ENCODE measurements around the gene AGO1. TPM values are rescaled to one million over a fixed set of nuclear protein-coding genes. Genes with fewer than 3 reads are reported as not detected.
"Not testable (repeated sequence)": the region's sequence is repeated elsewhere in the genome, so short reads cannot be mapped to it uniquely, and the experiment has no call there.

AGO1 gene
- total RNA-seq, 1 donor from 2014 or later, result 17.9 TPM

- not testable (repeated sequence) for DNase-seq (ENCODE audit: low read depth)
These were observed 13.6 kb upstream of the AGO1 start for GRCh38 chr1:35869245-35869950.

DNA sequence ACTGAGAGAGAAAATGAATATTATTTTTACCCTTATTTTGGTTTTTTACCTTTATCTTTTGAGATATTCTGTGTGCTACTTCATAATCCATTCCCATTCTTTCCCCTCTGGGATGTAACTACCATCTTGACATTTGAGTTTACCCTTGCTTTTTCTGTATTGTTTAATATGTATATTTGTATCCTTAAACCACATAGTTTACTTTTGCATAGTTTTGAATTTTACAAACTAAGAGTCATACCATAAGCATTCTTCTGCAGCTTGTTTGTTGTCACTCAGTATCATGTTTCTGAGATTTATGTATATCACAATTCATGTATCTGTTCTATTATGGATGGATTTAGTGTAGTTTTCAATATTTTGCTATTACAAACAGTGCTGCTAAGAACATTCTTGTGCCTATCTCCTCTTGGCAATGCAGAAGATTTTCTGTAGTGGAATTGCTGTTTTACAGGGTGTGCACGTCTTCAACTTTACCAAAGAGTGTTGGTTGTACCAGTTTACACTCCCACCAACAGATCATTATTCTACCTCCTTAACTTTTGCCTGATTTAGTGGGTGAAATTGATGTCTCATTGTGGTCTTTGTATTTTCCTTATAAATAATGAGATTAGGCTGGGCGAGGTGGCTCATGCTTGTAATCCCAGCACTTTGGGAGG, 12.2 kb upstream of the AGO1 start:
- DNase-seq (ENCODE audit: low read depth), result no peak

GRCh38 chr1:35873243-35873750, 9.7 kb upstream of the AGO1 start:
- DNase-seq (ENCODE audit: low read depth), result no peak

GRCh38 chr1:35874115-35874514, 8.9 kb upstream of the AGO1 start:
- DNase-seq (ENCODE audit: low read depth), result not testable (repeated sequence)

- DNase-seq (ENCODE audit: low read depth), result peak; percentile 25
These were observed 6.0 kb upstream of the AGO1 start for GRCh38 chr1:35876988-35877387.

DNA sequence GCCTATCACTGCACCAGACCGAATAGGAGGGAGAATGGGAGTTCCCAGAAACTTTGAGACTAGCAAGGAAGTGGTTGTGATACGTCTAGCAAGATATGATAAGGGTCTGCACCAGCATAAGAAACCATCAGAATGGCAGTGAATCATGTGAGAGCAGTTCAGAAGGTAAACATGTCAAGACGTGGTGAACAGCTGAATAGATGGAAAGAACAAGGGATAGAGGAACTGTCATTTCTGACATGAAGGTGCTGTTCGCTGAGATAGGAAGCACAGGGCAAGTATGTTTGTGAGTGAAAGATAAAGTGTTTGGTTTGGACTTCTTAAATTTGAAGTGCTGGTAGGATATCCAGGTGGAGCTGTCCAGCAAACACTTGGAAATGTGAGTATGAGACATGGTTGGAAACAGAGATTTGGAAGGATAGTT, 1.1 kb upstream of the AGO1 start:
- no peak for DNase-seq (ENCODE audit: low read depth)

DNA sequence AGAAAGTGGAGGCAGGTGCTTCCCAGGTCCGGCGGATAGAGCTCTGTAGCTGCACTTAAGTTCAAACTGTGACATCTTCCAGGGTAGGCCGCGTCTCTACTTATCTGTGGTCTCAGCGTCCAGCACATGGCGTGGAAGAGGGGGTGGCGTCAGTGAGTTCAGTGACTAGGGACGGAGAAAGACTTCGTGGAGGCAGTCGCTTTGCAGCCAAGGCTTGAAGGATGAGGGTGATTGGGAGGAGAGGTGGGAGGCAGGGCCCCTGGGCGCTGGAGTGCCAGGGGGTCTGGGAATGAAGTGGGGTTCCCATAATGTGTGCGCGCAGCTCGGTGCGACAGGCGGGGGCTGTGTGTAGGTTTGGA, 444 bp upstream of the AGO1 start:
- DNase-seq (ENCODE audit: low read depth), result no peak

DNA sequence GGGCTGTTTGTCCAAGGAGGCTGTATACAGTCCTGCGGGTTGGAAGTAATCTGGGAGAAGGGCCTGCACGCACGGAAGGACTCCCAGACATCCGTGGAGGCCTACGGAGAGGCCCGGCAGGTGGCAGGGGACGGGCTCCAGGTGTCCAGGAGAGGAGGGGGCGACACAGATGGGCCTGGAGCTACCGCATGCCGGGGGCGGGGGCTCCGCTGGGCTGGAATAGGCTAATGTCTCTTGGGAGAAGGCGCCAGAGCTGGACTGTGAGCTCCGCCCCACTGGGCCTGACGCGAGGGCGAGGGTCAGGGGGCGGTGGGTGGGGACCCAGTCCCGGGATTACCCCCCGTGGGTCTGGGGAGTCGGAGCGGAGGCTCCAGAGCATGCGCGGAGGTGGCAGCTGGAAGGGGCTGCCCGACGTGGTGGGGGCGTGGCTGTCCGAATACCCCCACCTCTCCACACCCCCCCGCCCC, 659 bp downstream of the AGO1 start:
- DNase-seq (ENCODE audit: low read depth), result no peak

DNA sequence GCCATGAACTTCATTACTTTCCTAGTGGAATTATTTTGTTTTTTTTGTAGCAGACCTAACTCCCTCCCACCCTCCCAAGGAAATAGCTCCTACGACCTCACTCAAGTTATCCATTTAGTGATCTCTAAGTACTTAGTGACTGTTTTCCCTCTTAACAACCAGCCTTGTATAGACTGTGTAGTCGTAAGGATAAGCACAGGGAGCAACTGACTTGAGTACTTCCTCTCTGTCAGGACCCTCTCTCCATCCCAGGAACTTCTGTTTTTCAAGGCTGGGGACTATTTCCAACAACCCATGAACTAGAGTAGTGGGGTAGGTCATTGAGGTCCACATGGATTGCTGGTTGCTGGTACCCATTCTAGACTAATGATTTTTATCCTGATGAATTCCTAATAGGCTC, 1.9 kb downstream of the AGO1 start:
- DNase-seq (ENCODE audit: low read depth), result no peak

DNA sequence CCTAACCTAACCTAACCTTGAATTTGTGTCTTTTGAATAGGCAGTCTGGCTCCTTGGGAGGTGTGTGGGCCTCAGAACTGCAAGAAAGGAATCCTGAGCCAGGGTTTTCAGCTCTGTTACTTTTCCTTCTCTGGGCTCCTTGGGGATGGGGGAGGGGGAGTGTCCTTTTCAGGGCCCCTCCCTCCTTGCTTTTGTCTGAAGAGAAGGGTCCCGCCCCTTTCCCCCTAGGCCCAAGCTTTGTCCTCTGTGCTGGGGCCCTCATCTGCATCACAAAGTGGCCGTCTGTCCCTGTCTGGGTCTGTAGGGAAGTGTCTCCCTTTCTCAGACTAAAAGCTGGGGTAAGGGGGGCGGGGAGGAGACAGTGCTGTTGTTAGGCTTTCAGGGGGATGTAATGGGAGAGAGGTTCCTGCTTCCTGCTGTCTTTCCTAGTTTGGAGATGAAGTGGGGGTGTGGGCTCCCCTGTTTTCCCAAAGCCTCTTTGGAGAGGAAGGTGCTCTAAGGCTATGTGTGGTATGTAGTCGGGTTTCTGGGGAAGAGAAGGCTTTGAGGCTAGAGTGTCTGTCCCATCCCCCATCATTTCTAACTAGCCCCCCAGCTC, 3.1 kb downstream of the AGO1 start:
- no peak for DNase-seq (ENCODE audit: low read depth)

DNA sequence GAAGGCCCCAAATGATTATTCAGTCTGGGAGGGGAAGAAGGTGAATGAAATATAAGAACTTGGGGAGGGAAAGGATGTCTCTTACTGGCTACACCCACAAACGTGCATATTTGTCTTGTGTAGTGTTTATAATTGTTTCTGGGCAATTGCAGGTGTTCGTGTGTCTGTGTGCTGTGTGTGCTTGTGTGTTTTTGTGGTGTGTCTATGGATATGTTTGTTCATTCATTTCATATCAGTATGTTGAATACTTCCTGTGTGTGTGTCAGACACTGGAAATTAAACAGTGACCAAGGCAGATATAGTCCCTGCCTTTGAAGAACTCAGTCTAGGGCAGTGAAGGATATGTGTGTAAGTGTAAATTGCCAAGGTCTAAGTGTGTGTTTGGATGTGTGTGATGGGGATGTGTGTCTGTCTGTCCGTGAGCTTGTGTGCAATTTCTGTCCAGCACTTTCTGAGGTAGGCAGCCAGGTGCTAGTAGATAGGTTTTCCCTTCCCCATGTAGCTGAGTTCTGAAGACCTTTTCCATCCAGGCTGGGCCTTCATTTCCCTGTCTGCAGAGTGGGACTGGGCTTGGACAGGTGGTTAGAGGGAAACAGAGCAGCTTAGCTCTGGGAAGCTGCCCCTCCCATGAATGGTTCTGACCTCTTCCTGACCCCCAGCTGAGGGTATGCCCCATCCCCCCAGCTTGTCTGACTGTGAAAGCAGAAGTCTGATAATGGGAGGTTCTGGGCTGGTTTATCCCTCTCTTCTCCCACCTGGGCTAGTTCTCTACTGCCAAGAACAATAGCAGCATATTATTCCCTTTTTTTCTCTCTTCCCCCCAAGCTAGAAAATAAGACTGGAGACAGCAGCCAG, 3.8 kb downstream of the AGO1 start:
- no peak for DNase-seq (ENCODE audit: low read depth)

DNA sequence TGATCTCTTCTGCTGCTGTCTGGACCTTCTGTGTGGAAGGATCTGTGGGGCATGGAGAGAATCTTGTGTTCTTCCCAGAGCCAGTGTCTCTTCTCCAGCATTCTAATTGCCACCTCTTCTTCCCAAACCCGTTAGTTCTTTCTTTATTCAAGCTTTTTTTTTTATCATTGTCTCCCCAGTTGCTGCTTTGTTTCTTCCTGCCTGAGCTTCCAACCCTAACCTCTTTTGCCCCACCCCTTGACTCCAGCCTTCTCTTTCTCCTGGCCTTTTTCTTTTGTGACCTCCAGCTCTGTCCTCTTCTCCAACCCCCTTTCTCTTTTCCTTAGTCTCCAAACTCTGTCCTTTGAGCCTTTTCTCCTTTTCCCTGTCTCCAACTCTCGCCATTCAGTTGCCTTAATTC, 4.5 kb downstream of the AGO1 start:
- no peak for DNase-seq (ENCODE audit: low read depth)

DNA sequence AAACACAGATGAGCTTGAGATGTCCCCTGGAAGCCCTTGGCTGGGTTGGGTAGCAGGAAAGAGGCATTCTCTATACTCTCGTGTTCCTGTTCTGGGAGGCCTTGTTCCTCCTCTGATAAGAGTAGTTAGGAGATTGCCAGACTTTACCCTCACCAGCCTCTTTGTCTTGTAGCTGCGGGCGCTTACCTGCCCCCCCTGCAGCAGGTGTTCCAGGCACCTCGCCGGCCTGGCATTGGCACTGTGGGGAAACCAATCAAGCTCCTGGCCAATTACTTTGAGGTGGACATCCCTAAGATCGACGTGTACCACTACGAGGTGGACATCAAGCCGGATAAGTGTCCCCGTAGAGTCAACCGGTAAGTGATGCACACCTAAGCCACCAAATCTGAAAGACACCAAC, 5.2 kb downstream of the AGO1 start:
- no peak for DNase-seq (ENCODE audit: low read depth)

DNA sequence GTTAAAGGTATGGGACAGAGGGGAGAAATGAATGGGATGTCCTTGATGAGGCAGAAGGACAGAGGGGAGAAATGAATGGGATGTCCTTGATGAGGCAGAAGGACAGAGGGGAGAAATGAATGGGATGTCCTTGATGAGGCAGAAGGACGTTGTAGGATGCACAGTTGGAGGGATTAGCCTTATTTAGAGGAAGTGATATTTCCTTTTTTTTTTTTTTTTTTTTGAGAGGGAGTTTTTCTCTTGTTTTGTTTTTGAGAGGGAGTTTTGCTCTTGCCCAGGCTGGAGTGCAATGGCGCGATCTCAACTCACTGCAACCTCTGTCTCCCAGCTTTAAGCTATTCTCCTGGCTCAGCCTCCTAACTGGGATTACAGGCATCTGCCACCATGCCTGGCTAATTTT, 6.0 kb downstream of the AGO1 start:
- DNase-seq (ENCODE audit: low read depth), result not testable (repeated sequence)

- no peak for DNase-seq (ENCODE audit: low read depth)
These were observed 10.3 kb downstream of the AGO1 start for GRCh38 chr1:35893051-35893879.

DNA sequence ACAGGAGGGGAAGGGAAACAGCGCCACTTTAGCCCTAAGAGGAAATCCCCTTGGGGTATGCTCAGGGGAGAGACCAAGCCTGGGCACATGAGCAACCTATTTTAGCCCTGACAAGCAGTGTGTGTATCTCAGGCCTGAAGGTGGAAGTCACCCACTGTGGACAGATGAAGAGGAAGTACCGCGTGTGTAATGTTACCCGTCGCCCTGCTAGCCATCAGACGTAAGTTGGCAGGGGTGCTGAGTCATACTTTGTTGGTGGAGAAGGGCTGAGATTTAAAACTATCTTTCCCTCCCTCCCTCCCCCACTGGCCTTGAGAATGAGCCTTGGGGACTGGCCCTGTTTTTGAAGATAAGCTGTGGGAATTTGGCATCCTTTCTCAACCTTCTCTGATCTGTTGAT, 11.2 kb downstream of the AGO1 start:
- DNase-seq (ENCODE audit: low read depth), result no peak

DNA sequence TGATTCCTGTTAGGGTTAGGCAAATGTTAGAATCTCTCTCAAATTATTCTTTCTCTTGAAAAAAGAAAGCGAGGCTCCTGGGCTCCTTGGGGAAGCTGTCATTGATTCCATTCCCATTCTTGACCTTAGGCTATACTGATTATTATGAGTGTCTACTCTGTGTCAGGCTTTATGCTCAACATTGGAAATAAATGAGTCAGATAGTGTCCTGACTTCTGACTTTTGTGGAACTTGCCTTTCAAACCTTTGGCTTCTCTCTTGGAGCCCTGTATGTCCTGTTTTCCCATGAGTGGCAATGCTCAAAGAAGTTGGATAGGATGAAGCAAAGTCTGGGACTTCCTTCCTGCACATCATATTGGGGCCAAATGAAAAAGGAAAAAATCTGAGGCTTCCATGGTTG, 11.6 kb downstream of the AGO1 start:
- no peak for DNase-seq (ENCODE audit: low read depth)

DNA sequence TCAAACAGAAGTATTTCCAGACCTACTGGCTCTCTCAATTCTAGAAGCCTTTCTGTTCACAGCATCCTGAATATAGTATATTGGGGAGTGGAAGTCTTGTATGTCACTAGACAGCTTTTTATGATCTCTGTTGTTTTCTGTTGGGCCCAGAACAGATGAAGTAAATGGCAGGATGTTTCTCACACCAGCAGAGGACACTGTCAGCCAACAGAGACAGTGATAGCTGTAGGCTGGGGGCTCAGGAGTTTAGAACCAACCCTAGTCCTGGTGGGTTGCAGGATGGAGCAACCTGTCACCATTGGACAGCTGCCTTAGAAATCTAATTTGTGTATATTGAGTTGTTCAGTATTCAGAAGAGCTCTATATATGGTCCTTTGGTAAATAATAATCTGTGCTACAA, 16.9 kb downstream of the AGO1 start:
- no peak for DNase-seq (ENCODE audit: low read depth)

DNA sequence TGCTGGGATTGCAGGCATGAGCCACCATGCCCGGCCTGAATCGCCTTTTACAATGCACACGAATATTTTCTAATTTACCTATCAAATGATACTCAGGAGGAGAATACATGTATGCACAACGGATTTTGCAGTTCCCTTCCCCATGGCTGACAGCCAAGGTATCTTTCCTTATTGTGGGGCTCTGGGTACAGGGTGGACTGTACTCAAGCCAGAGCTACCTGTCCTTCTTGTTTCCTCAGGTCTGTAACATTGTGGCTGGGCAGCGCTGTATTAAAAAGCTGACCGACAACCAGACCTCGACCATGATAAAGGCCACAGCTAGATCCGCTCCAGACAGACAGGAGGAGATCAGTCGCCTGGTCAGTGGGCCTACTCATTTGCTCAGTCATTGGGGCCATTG, 18.2 kb downstream of the AGO1 start:
- DNase-seq (ENCODE audit: low read depth), result no peak

- no peak for DNase-seq (ENCODE audit: low read depth)
These were observed 19.7 kb downstream of the AGO1 start for GRCh38 chr1:35902671-35903070.

- no peak for DNase-seq (ENCODE audit: low read depth)
These were observed 31.7 kb downstream of the AGO1 start for GRCh38 chr1:35914717-35915116.

All from renal cortical epithelial cell (primary cell).